SU-DHL-6 (cell line): ENCODE results near the gene KCNG1.

Source experiments
- H2AFZ ChIP-seq: fragments of 200-600 bp; sonication (generic); 2 replicates; pipeline ENCODE4 v1.6.1; 2014; ENCODE audit warnings: low read depth, mild to moderate bottlenecking, moderate library complexity, mixed read lengths, antibody characterized with exemption, low read length; ENCODE audit not compliant: severe bottlenecking
- H3F3A ChIP-seq: fragments of 200-600 bp; shearing (Covaris generic); 2 replicates; pipeline ENCODE4 v1.6.0; 2016; ENCODE audit warnings: antibody characterized with exemption, mild to moderate bottlenecking; ENCODE audit not compliant: insufficient read depth
- H3K27ac ChIP-seq: fragments of 200-600 bp; sonication (generic); 2 replicates; pipeline ENCODE4 v1.5.1; 2016; ENCODE audit warnings: low read depth, mild to moderate bottlenecking, low read length, moderate library complexity, mixed read lengths
- H3K27me3 ChIP-seq: fragments of 200-600 bp; sonication (generic), shearing (Covaris generic); 2 replicates; pipeline ENCODE4 v1.6.0; 2014; ENCODE audit warnings: mild to moderate bottlenecking, low read length
- H3K36me3 ChIP-seq: fragments of 200-600 bp; sonication (generic); 2 replicates; pipeline ENCODE4 v1.6.1; 2014; ENCODE audit warnings: mild to moderate bottlenecking, low read length, mixed read lengths
- H3K4me2 ChIP-seq: fragments of 300-600, 200-600 bp; shearing (Covaris generic), sonication (generic); 2 replicates; pipeline ENCODE4 v1.6.0; 2014; ENCODE audit warnings: low read length, low read depth, mild to moderate bottlenecking; ENCODE audit not compliant: poor library complexity, severe bottlenecking
- H3K4me3 ChIP-seq: fragments of 200-600 bp; sonication (generic); 2 replicates; pipeline ENCODE4 v1.5.1; 2014; ENCODE audit warnings: antibody characterized with exemption, low read length, mild to moderate bottlenecking, mixed read lengths; ENCODE audit not compliant: insufficient read depth, poor library complexity, severe bottlenecking
- H3K79me2 ChIP-seq: fragments of 200-600 bp; sonication (generic); 2 replicates; pipeline ENCODE4 v1.6.1; 2014; ENCODE audit warnings: mild to moderate bottlenecking, low read length, moderate library complexity; ENCODE audit not compliant: insufficient read depth
- H3K9ac ChIP-seq: fragments of 200-600 bp; sonication (generic); 2 replicates; pipeline ENCODE4 v1.7.0; 2014; ENCODE audit warnings: mild to moderate bottlenecking, low read length
- H3K9me2 ChIP-seq: fragments of 200-600 bp; sonication (generic); replicated peaks from 2 replicates; pipeline ENCODE4 v1.6.1; 2014; ENCODE audit warnings: low read length; ENCODE audit not compliant: insufficient read depth
- H3K9me3 ChIP-seq: fragments of 200-600 bp; sonication (generic); 2 replicates; pipeline ENCODE4 v1.6.1; 2014; ENCODE audit warnings: low read length, mixed read lengths; ENCODE audit not compliant: insufficient read depth
- H4K20me1 ChIP-seq: fragments of 200-600 bp; sonication (generic); 2 replicates; pipeline ENCODE4 v1.6.1; 2014; ENCODE audit warnings: low read depth, mild to moderate bottlenecking, antibody characterized with exemption, low read length, moderate library complexity, mixed read lengths
- EZH2phosphoT487 ChIP-seq: fragments of 200-600 bp; sonication (generic), shearing (Covaris generic); conservative IDR thresholded peaks from 2 replicates; pipeline ENCODE4 v1.6.1; 2018; ENCODE audit warnings: mild to moderate bottlenecking, antibody characterized with exemption, low read length, moderate library complexity, mixed read lengths
- TF ChIP-seq, protein P1 (sequence below): fragments of 200-600 bp; sonication (generic); IDR thresholded peaks from one replicate; pipeline ENCODE4 v1.5.1; 2017; ENCODE audit warnings: antibody characterized with exemption, mild to moderate bottlenecking, low read length, moderate library complexity; ENCODE audit not compliant: insufficient read depth, poor library complexity, severe bottlenecking

Gene KCNG1

DNA sequence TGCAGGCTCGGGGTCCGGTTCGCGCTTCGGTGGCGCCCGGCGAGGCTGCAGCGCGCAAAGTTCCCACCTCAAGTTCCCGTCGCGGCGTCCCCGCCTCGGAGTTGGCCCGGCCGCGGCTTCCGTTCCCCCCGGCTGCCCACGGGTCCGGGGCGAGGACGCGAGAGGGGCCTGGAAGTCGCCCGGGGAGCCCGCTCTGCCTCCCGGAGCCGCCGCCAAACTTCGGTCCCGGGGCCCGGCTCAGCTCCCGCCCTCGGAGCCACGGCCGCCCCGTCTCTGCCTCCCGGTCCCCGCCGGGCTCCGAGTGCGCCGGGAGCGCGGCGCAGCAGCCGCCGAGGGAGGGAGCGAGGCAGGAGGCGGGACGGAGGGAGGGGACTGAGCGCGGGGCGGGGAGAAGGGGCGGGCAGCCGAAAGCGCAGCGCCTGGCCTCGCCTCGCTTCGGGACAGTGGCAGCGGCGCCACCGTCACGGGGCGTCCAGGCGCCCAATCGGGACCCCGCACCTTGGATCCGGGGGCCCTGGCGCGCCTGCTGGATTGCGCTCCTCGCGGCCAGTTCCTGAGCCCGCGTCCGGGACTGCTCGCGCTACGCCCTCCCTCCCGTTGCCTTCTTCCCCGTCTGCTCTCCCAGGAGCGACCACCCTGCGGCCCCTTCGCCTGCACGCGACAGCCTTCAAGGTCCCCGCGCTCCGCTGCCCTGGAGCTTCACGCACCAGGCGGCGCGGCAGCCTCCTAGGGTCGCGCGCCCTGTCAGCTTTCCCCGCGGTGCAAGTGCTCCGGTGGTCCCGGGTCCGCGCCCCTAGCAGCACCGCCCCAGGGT is at the start of gene KCNG1:
KCNG1 (minus strand) TSS at position 305 of the 814 bp plus-strand sequence. CDS start 12,769 bp downstream, outside the sequence.
- Histone ChIP-seq H3K27ac (no peak within 1 kb of the TSS), H3K27me3 (no peaks in the 10 kb centered on the region), H3F3A (no peaks in the 10 kb centered on the region), H3K4me2 (no peak within 1 kb of the TSS), H2AFZ (no peak within 1 kb of the TSS), H3K4me3 (no peak within 1 kb of the TSS), H3K36me3 (no peaks in the 10 kb centered on the region), H3K9me2 (no peaks in the 10 kb centered on the region), H4K20me1 (no peaks in the 10 kb centered on the region), H3K79me2 (no peaks in the 10 kb centered on the region), H3K9me3 (no peaks in the 10 kb centered on the region), H3K9ac (no peak within 1 kb of the TSS)
- no peak for TF ChIP-seq EZH2phosphoT487
- TF ChIP-seq, protein P1, sequence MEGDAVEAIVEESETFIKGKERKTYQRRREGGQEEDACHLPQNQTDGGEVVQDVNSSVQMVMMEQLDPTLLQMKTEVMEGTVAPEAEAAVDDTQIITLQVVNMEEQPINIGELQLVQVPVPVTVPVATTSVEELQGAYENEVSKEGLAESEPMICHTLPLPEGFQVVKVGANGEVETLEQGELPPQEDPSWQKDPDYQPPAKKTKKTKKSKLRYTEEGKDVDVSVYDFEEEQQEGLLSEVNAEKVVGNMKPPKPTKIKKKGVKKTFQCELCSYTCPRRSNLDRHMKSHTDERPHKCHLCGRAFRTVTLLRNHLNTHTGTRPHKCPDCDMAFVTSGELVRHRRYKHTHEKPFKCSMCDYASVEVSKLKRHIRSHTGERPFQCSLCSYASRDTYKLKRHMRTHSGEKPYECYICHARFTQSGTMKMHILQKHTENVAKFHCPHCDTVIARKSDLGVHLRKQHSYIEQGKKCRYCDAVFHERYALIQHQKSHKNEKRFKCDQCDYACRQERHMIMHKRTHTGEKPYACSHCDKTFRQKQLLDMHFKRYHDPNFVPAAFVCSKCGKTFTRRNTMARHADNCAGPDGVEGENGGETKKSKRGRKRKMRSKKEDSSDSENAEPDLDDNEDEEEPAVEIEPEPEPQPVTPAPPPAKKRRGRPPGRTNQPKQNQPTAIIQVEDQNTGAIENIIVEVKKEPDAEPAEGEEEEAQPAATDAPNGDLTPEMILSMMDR, result no peak

DNA sequence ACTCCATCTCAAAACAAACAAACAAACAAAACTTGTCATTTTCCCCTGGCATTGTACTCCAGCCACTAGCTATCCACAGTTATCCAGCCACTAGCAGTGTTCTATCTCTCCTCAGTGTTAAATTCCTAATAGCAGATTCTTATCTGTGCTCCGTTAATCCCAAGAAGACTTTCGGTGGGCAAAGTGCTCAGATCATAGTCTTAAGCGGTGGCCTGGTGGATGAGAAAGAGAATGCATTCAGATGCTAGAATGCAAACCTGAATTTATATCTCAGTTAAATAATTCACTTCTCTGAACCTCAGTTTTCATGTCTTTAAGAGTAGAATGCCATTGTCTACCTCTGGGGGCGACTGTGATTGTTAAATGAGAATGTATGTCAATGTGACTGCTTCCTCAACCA is 47.7 kb upstream of the KCNG1 start:
- no peak overlapping the region for H3K4me2 ChIP-seq
- no peaks in the 10 kb centered on the region for H3K9me3 ChIP-seq
- 0 out of 2 replicates have a peak, but pooled peaks cover 3% of the 10 kb centered on the region for H3K27me3 ChIP-seq
- H4K20me1 ChIP-seq, result no peaks in the 10 kb centered on the region
- no peak overlapping the region for H3K27ac ChIP-seq
- no peaks in the 10 kb centered on the region for H3K9me2 ChIP-seq
- no peak overlapping the region for H2AFZ ChIP-seq
- TF ChIP-seq, protein P1, result no peak
- TF ChIP-seq EZH2phosphoT487, result no peak
- H3K36me3 ChIP-seq, result no peaks in the 10 kb centered on the region
- H3F3A ChIP-seq, result no peaks in the 10 kb centered on the region
- no peak overlapping the region for H3K4me3 ChIP-seq
- H3K9ac ChIP-seq, result no peak overlapping the region
- no peaks in the 10 kb centered on the region for H3K79me2 ChIP-seq

GRCh38 chr20:51067792-51068191 is 44.9 kb upstream of the KCNG1 start:
- H3F3A ChIP-seq, result no peaks in the 10 kb centered on the region
- no peaks in the 10 kb centered on the region for H3K79me2 ChIP-seq

More at GRCh38 chr20:51067792-51068191, 44.9 kb upstream of the KCNG1 start:
- Histone ChIP-seq H3K4me2 (no peak overlapping the region), H3K4me3 (no peak overlapping the region), H4K20me1 (no peaks in the 10 kb centered on the region), H3K27ac (no peak overlapping the region), H3K27me3 (no peaks in the 10 kb centered on the region), H3K9me3 (no peaks in the 10 kb centered on the region), H3K36me3 (no peaks in the 10 kb centered on the region), H3K9me2 (no peaks in the 10 kb centered on the region), H2AFZ (no peak overlapping the region), H3K9ac (no peak overlapping the region)
- no peak for TF ChIP-seq EZH2phosphoT487
- TF ChIP-seq, protein P1, result no peak
